UCSD-AML1 (cell line): ENCODE measurements around the gene E2F3.
A peak's percentile ranks its signal among the peaks of the same experiment; 100 is the strongest.
"Not testable (repeated sequence)": the region's sequence is repeated elsewhere in the genome, so short reads cannot be mapped to it uniquely, and the experiment has no call there.

ENCODE experiments used
- DNase-seq: peaks from one replicate; lab custom pipeline; 2025; ENCODE audit not compliant: unreplicated experiment; lab: John Stamatoyannopoulos, UW

The E2F3 gene

DNA sequence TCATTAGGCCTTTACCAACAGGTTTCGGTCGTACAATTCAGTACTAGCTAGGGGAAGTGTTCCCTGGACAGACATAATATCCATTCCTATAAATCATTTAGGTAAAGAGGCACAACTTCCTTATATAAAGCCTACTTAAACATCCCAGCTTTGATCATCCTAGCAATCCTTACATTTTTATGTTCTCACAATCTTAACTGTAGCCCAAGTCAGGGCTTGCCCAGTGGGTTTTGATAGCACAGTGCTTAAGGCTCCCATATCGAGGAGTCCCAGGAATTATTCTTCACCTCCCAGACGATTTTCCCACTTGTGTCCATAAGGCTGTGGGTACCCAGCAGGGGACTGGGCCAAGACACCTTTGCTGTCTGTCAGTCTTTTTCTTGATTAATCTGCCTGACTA lies 63.2 kb downstream of the E2F3 start:
- no peak for DNase-seq

- not testable (repeated sequence) for DNase-seq
These were observed 63.9 kb downstream of the E2F3 start for GRCh38 chr6:20465616-20466015.

DNA sequence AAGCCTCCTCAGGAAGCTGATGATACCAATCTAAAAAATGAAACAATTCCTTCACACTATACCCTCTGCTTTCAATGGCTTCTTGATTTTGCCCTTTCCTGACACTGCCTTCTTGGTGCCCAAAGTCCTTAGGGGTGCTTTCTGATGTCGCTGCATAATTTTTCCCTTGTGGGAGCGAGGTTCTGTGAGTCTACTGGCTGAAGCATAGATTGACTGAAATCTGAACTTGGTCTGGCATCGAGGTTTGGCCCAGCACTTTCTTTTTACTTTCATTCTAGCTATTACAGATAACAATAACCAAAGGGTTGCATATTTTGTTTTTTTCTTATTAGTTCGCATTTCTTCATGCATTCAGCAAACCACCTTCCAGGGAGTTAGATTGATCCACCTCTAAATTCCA lies 65.8 kb downstream of the E2F3 start:
- no peak for DNase-seq

GRCh38 chr6:20468209-20468608 lies 66.5 kb downstream of the E2F3 start:
- no peak for DNase-seq

DNA sequence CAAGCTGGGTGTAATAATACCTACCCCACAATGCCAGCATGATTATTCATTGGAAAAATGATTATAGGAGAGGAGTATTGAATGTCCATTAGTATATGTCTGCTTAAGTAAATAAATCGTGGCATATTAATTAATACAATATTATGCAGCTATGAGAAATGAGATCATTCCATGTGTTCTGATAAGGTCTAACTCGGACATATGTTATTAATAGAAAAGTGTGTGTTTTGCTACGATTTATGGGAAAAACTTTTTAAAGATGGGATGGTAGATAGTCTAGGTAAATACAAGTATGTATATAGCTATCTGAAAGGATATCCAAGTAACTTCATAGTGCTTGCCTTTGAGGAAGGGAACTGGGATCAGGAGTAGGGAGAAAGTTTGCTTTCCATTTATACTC lies 71.1 kb downstream of the E2F3 start:
- no peak for DNase-seq

DNA sequence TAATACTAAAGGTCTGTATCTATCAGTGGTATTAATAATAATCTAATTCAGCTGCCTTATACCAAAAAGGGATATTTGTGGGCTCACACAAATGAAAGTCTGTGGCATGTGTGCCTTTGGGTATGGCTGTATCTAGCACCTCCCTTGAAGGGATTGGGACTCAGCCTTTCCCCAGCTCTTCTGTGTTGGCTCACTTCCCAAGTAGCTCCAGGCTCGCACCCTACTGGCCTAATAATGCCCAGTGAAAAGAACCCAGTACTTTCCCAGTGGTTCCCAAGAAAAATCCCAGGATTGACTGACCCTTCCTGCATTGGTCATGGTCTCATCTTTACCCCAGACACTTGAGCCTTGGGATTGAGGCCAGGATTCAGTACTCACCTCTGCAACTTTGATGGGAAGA lies 71.8 kb downstream of the E2F3 start:
- DNase-seq = no peak

- DNase-seq = no peak
These were observed 73.3 kb downstream of the E2F3 start for GRCh38 chr6:20474874-20475542.

- DNase-seq = no peak
These were observed 74.9 kb downstream of the E2F3 start for GRCh38 chr6:20476501-20477043.

DNA sequence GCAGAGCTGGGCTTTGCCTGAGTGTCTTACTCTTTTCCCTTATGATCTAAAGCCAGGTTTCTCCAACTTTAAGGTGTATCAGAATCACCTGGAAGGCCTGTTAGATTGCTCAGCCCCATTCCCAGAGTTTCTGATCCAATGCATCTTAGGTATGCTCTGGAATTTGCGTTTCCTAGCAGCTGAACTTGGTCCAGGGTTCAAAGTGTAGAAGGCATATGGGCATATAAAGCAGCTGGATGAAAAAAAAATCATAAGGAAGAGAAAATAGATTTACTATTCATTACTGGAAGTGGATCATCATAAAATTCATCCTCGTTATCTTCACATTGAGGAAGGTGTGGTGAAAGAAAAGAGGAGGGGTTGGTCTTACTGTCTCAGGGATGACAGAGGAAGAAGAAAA lies 75.8 kb downstream of the E2F3 start:
- DNase-seq = no peak

DNA sequence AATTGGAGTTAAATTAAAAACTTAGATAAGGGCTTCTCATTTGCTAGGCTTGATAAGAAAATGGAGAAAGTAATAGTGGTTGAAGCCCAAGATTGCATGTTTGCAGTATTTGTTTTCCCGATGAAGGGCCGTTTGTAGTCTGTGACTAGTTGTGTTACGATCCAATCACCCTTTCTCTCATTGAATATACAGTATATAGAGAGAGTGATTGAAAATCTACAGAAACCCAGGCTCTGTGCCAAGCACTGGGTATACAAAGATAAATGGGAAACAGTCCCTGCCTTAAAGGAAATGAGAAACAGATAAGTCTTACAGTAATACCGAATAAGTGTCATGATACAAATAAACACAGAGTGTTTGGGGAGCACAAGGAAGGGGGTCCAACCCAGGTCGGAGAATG lies 77.4 kb downstream of the E2F3 start:
- no peak for DNase-seq

DNA sequence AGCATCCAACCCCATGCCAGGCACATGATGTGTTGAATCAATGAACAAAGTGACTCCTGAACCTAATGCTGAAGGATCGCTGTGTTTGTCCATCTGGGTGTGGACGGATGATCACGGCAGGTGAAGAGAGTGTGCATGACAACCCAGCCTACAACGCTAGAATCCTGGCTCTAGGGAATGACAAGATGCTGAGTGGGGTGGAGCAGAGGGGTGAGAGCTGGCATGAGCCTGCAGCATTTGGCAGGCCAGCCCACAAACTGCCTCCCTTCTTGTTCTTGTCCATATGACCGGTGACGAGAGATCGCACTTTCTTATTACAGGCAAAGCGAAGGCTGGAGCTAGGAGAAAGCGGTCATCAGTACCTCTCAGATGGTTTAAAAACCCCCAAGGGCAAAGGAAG lies 77.8 kb downstream of the E2F3 start:
- no peak for DNase-seq

- no peak for DNase-seq
These were observed 79.6 kb downstream of the E2F3 start for GRCh38 chr6:20481281-20481680.

- no peak for DNase-seq
These were observed 82.3 kb downstream of the E2F3 start for GRCh38 chr6:20483887-20484497.

- no peak for DNase-seq
These were observed 85.0 kb downstream of the E2F3 start for GRCh38 chr6:20486641-20487040.

- no peak for DNase-seq
These were observed 86.1 kb downstream of the E2F3 start for GRCh38 chr6:20487669-20488375.

DNA sequence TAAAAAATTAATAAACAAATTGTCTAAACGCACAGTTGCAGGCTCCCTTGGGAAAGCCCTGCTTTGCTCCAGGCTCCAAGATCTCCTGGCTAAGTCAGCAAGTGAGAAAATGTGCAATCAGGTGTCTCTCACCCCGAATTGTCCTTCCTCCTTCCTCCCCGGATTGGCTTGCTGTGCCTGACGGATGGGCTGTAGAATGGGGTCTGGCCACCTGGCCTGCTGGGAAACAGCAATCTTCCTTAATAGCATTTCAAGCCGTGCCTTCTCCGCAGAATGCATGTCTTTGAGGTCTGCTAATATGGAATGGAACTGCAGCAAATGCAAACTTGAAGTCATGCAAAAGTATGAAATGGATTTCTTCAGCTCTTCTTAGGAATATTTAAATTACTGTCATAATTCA lies 88.9 kb downstream of the E2F3 start:
- no peak for DNase-seq

DNA sequence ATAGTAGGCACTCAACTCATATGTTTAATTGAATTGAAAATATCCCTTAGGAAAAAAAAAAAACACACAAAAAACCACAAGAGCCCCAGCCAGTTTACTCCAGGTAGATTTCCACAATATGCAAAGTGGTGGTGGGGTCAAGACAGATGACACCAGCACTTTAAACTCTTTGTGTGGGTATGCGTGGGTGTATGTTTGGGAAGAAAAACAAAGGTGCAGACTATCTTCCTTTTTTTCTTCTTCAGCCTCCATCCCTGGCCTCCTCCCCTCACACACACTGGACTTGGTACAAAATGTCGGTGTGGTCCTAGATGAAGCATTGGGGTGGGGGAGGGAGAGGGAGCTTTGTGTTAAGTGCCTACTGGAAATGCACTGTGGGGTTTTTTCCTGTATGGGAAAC lies 90.4 kb downstream of the E2F3 start:
- DNase-seq = no peak

GRCh38 chr6:20497216-20498040 lies 95.7 kb downstream of the E2F3 start:
- DNase-seq = peak; percentile 21

GRCh38 chr6:20498041-20498385 lies 96.3 kb downstream of the E2F3 start:
- no peak for DNase-seq

GRCh38 chr6:20509212-20509611 lies 107.5 kb downstream of the E2F3 start:
- DNase-seq = no peak

DNA sequence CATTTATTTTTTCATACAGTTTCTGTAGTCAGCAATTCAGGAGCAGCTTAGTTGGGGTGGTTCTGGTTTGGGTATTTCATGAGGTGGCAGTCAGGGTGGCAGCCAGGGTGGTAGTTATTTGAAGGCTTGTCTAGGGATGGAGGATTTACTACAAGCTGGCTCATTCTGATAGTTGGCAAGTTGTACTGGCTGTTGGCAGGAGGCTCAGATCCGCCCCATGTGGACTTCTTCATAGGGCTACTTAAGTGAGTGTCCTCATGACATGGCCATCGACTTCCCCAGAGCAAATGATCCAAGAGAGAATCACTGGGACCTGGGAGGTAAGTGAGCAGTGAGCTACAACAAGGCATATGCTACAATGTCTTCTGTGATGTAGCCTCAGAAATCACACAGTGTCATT lies 110.2 kb downstream of the E2F3 start:
- no peak for DNase-seq
